Peyer's patch (tissue), 4 donors: Measurements from ENCODE around the gene MISFA. TPM values are rescaled to one million over a fixed set of nuclear protein-coding genes. Genes with fewer than 3 reads are reported as not detected.
A peak's percentile ranks its signal among the peaks of the same experiment; 100 is the strongest.

Experiments used
- DNase-seq, 3 donors: peaks; one replicate each; pipeline ENCODE4 v3.0.0-alpha.2; 2017 to 2019
- H3K27ac ChIP-seq, 4 donors: fragments of 200-600 bp; sonication (generic); one replicate each; pipeline ENCODE4 v1.5.1; 2016 to 2019
- H3K27me3 ChIP-seq, 2 donors: fragments of 200-600 bp; sonication (generic); one replicate each; pipeline ENCODE4 v1.5.1; 2019
- H3K36me3 ChIP-seq, 3 donors: fragments of 200-600 bp; sonication (generic); one replicate each; pipeline ENCODE4 v1.5.1; 2016 to 2019
- H3K4me1 ChIP-seq, 4 donors: fragments of 200-600 bp; sonication (generic); one replicate each; pipeline ENCODE4 v1.5.1; 2016 to 2019
- H3K4me3 ChIP-seq, 4 donors: fragments of 200-600 bp; sonication (generic); 1 replicate in 3 of 4; 2 replicates in 1 of 4; pipeline ENCODE4 v1.5.1; 2016 to 2019; ENCODE audit warnings: mild to moderate bottlenecking in 1 of 4
- H3K9me3 ChIP-seq, 4 donors: fragments of 200-600 bp; sonication (generic); one replicate each; pipeline ENCODE4 v1.5.1; 2016 to 2019; ENCODE audit warnings: mild to moderate bottlenecking in 1 of 4
- POLR2A ChIP-seq, 2 donors: fragments of 450-650 bp; IDR thresholded peaks; one replicate each; pipeline ENCODE4 v1.5.1; 2017; ENCODE audit warnings: antibody characterized with exemption in 2 of 2, mild to moderate bottlenecking in 2 of 2, moderate library complexity in 2 of 2
- total RNA-seq, 4 donors: library from RNA; depleted of rRNA; stranded (reverse); fragments of >200 nt; gene quantifications; one replicate each; pipeline ENCODE4 v1.1.0, GENCODE V29; 2016
- TF ChIP-seq, protein P1 (sequence below), 6 experiments: fragments of 450-650 bp in 4 of 6; fragments of 200-600 bp in 2 of 6; sonication (generic) in 1 of 6; IDR thresholded peaks; one replicate each; pipeline ENCODE4 v1.5.1; 2017 to 2019; ENCODE audit warnings: antibody characterized with exemption in 6 of 6, mild to moderate bottlenecking in 3 of 6, moderate library complexity in 1 of 6

MISFA gene
- total RNA-seq, 4 donors from 2014 or later: not detected

DNA sequence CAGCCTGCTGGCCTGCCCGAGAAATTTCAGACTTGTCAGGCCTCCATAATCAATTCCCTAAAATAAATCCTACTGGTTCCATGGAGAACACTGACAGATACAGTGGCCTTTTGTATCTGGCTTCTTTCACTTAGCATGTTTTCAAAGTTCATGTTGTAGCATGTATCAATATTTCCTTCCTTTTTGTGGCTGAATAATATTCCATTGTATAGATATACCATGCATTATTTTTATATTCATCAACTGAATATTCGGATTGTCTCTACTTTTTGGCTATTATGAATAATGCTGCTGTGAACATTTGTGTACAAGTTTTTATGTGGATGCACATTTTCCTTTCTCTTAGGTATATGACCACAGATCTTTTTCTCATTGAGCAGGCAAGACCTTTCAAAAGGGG, 24.1 kb downstream of the MISFA start:
- Histone ChIP-seq H3K9me3 (no peaks in the 10 kb centered on the region), H3K4me3 (no peak overlapping the region), H3K27ac (no peak overlapping the region), H3K36me3 (no peaks in the 10 kb centered on the region), H3K27me3 (no peaks in the 10 kb centered on the region), H3K4me1 (peaks cover 0 to 5% (median under 1%) of the 10 kb centered on the region in 4 donors)
- TF ChIP-seq, protein P1, sequence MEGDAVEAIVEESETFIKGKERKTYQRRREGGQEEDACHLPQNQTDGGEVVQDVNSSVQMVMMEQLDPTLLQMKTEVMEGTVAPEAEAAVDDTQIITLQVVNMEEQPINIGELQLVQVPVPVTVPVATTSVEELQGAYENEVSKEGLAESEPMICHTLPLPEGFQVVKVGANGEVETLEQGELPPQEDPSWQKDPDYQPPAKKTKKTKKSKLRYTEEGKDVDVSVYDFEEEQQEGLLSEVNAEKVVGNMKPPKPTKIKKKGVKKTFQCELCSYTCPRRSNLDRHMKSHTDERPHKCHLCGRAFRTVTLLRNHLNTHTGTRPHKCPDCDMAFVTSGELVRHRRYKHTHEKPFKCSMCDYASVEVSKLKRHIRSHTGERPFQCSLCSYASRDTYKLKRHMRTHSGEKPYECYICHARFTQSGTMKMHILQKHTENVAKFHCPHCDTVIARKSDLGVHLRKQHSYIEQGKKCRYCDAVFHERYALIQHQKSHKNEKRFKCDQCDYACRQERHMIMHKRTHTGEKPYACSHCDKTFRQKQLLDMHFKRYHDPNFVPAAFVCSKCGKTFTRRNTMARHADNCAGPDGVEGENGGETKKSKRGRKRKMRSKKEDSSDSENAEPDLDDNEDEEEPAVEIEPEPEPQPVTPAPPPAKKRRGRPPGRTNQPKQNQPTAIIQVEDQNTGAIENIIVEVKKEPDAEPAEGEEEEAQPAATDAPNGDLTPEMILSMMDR (IDR thresholded peaks at IDR 0.05): no peak
- no peak for TF ChIP-seq POLR2A (IDR thresholded peaks at IDR 0.05)
- no peak for DNase-seq

DNA sequence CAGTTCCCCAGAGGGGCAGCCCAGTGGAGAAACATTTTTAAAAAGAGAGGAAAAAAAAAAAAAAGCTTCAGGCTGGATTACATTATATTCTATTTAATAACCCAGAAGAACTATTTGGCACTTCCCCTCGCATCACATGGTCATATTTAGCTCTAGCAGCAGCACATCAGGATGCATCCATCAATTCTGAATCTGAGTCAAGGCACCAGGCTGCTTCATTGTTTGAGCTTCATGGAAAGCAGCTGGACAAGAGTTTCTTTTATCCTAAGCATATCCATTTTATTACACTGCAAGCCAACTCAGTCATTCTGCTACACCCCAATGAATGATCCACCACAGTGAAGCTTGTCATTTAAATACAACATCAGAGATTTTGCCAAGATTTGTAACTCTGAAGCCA, 24.6 kb downstream of the MISFA start:
- H3K36me3 ChIP-seq: no peaks in the 10 kb centered on the region
- TF ChIP-seq, protein P1 (IDR thresholded peaks at IDR 0.05): no peak
- TF ChIP-seq POLR2A (IDR thresholded peaks at IDR 0.05): no peak
- DNase-seq: no peak
- H3K4me1 ChIP-seq: peaks cover 0 to under 1% (median 0%) of the 10 kb centered on the region in 4 donors
- H3K27ac ChIP-seq: no peak overlapping the region
- H3K9me3 ChIP-seq: no peaks in the 10 kb centered on the region
- H3K4me3 ChIP-seq: no peak overlapping the region
- no peaks in the 10 kb centered on the region for H3K27me3 ChIP-seq

DNA sequence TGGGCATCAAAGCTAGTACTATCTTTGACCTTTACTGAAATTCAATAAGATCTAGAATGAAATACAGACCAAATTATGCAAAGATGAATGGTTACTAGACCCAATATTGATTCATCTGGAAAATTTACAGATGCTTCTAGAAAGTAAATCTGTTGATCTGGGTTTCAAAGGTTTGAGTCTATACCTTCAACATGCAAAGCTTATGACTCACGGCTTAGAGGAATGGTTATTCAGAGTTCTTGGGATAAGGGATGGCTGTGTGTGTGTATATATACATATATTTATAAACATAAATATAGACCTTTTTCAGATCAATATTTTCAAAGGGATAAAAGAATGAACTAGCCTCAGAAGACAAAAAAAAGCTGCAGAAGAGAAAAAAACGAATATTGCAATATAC, 33.3 kb downstream of the MISFA start:
- no peak for TF ChIP-seq POLR2A (IDR thresholded peaks at IDR 0.05)
- TF ChIP-seq, protein P1 (IDR thresholded peaks at IDR 0.05): no peak
- no peaks in the 10 kb centered on the region for H3K36me3 ChIP-seq
- peak overlapping the region in 3 of 4 donors; percentile 74 to 93 (median 75) for H3K4me3 ChIP-seq
- peaks cover 0 to 17% (median 7%) of the 10 kb centered on the region in 4 donors for H3K4me1 ChIP-seq
- DNase-seq: no peak
- H3K27ac ChIP-seq: peak overlapping the region in 1 of 4 donors; percentile 86
- H3K27me3 ChIP-seq: no peaks in the 10 kb centered on the region
- no peaks in the 10 kb centered on the region for H3K9me3 ChIP-seq

- H3K9me3 ChIP-seq: no peaks in the 10 kb centered on the region
Measured at GRCh38 chr11:18633256-18634139, 33.9 kb downstream of the MISFA start.

DNA sequence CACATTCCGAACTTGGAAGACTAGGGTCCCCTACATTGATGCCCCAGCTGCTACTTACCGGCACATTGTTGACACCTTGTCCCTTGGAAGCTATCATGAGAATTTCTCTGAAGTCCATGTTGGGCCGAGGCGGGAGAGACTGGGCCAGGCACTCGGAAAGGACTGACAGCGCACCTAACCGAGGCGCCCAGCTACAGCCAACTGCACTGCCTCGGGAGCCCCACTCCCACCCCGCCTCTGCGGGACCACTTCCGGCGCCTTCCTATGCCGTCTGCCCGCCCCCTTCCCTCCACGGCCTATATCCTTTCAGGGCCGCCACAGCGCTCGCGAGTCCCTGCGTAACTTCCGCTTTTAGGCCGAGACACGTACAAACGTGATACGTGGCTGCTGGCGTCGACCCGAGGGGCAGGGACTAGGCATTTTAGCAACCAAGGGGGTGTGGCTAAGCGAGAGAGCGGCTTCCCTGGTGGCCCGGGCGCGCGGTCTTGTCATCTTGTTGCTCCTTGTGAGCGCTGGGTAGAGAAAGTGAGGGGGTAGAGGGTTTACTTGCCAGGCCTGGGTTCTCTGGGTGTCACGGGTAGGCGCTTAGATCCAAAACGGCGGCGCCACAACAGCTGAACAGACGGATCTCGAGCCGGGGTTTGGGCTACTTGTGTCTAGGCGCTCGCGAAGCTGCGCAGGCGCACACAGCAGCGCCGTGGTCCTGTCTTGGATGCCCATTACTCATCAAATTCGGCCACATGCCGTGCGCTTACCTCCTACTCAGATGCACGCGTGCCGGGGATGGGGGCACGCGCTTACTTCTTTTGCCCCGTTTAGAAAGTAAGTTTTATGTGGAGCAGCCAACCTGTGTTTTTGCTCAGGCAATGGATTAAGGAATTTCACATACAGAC, 34.8 kb downstream of the MISFA start, which contains the start of gene SPTY2D1:
Gene SPTY2D1, minus strand, starts transcription at position 203 of the 893 bp plus-strand sequence. Its CDS starts 85 bp downstream, at position 118.
- DNase-seq: peak; percentile 97 to 100 (median 98)
- Histone ChIP-seq H3K9me3 (no peaks in the 10 kb centered on the region), H3K36me3 (no peaks in the 10 kb centered on the region), H3K27me3 (no peaks in the 10 kb centered on the region), H3K4me1 (peaks cover 0 to 17% (median 7%) of the 10 kb centered on the region in 4 donors), H3K27ac (peak within 1 kb of the TSS; percentile 86 to 96 (median 90)), H3K4me3 (peak within 1 kb of the TSS; percentile 53 to 93 (median 74))
- TF ChIP-seq, protein P1 (IDR thresholded peaks at IDR 0.05): peak in 2 of 6 experiments; percentile 27 to 39
- peak; percentile 84 to 90 for TF ChIP-seq POLR2A (IDR thresholded peaks at IDR 0.05)

More at GRCh38 chr11:18633256-18634139, 33.9 kb downstream of the MISFA start:
- H3K27me3 ChIP-seq: no peaks in the 10 kb centered on the region
- H3K4me1 ChIP-seq: peaks cover 0 to 17% (median 7%) of the 10 kb centered on the region in 4 donors
- peak overlapping the region; percentile 86 to 96 (median 90) for H3K27ac ChIP-seq
- H3K36me3 ChIP-seq: no peaks in the 10 kb centered on the region
- no peak for TF ChIP-seq POLR2A (IDR thresholded peaks at IDR 0.05)
- TF ChIP-seq, protein P1 (IDR thresholded peaks at IDR 0.05): no peak
- no peak for DNase-seq
- peak overlapping the region; percentile 53 to 93 (median 74) for H3K4me3 ChIP-seq
